Calu3 (cell line): ENCODE results near the gene ATP2C2. TPM values are rescaled to one million over a fixed set of nuclear protein-coding genes. Genes with fewer than 3 reads are reported as not detected.

Experiments used
- BruUV-seq: library from RNA; stranded (reverse); fragments of 400-500 nt; replicated peaks from 2 replicates; lab custom pipeline; 2021; lab: Mats Ljungman, UMichigan
- CTCF ChIA-PET: fragments of 300-600 bp; sonication (Branson Sonifier 250); formaldehyde crosslinking; loops from one replicate; lab custom pipeline; 2022; ENCODE audit warnings: antibody characterized with exemption; lab: Charles Lee
- DNase-seq: peaks from one replicate; pipeline ENCODE4 v3.0.0; 2022
- H3K27ac Mint-ChIP-seq: one replicate; pipeline ENCODE4 v1.8.0; 2022; ENCODE audit warnings: mixed read lengths; ENCODE audit not compliant: unreplicated experiment
- H3K27me3 Mint-ChIP-seq: one replicate; pipeline ENCODE4 v1.8.0; 2022; ENCODE audit warnings: mixed read lengths; ENCODE audit not compliant: unreplicated experiment
- H3K36me3 Mint-ChIP-seq: one replicate; pipeline ENCODE4 v1.8.0; 2022; ENCODE audit warnings: mild to moderate bottlenecking, moderate library complexity, mixed read lengths; ENCODE audit not compliant: insufficient read depth, unreplicated experiment
- H3K4me1 Mint-ChIP-seq: one replicate; pipeline ENCODE4 v1.8.0; 2022; ENCODE audit warnings: mild to moderate bottlenecking, low read depth, mixed read lengths; ENCODE audit not compliant: unreplicated experiment
- H3K4me3 Mint-ChIP-seq: one replicate; pipeline ENCODE4 v1.8.0; 2022; ENCODE audit warnings: mild to moderate bottlenecking, low read depth, moderate library complexity, mixed read lengths; ENCODE audit not compliant: unreplicated experiment
- H3K9me3 Mint-ChIP-seq: one replicate; pipeline ENCODE4 v1.8.0; 2022; ENCODE audit warnings: low read depth, mixed read lengths; ENCODE audit not compliant: unreplicated experiment
- CTCF ChIP-seq: fragments of 200-600 bp; IDR thresholded peaks from one replicate; pipeline ENCODE4 v1.8.0; 2022; ENCODE audit warnings: antibody characterized with exemption; ENCODE audit not compliant: unreplicated experiment
- intact Hi-C: fragments of 100-400 bp; cut with micrococcal nuclease; formaldehyde crosslinking; loops from one replicate; pipeline ENCODE4 v1.10.0; 2022; ENCODE audit not compliant: unreplicated experiment
- total RNA-seq: library from RNA; stranded (reverse); gene quantifications from 2 replicates; pipeline ENCODE4 v1.2.3, GENCODE V29; 2022

ATP2C2 gene
- total RNA-seq, 1 experiment from 2014 or later, result 30.5 TPM

- intact Hi-C loops, result no loop called here
- no TSS peak for BruUV-seq
Observed at GRCh38 chr16:84426804-84427203, 58.5 kb downstream of the ATP2C2 start.

GRCh38 chr16:84427553-84427952, 59.2 kb downstream of the ATP2C2 start:
- intact Hi-C loops, result no loop called here
- H3K4me1 Mint-ChIP-seq, result no peaks in the 10 kb centered on the region
- no peaks in the 10 kb centered on the region for H3K9me3 Mint-ChIP-seq
- H3K27ac Mint-ChIP-seq, result no peak overlapping the region
- H3K4me3 Mint-ChIP-seq, result no peak overlapping the region
- H3K27me3 Mint-ChIP-seq, result no peaks in the 10 kb centered on the region
- CTCF ChIA-PET, result no interaction called here
- no TSS peak for BruUV-seq
- TF ChIP-seq CTCF, result no peak
- no peaks in the 10 kb centered on the region for H3K36me3 Mint-ChIP-seq
- DNase-seq, result no peak

More at GRCh38 chr16:84426804-84427203, 58.5 kb downstream of the ATP2C2 start:
- DNase-seq, result no peak
- CTCF ChIA-PET, result no interaction called here
- Mint-ChIP-seq H3K4me3 (no peak overlapping the region), H3K9me3 (no peaks in the 10 kb centered on the region), H3K36me3 (no peaks in the 10 kb centered on the region), H3K27ac (no peak overlapping the region), H3K4me1 (no peaks in the 10 kb centered on the region), H3K27me3 (no peaks in the 10 kb centered on the region)
- TF ChIP-seq CTCF, result no peak

GRCh38 chr16:84430860-84431259, 62.5 kb downstream of the ATP2C2 start:
- no peaks in the 10 kb centered on the region for H3K4me1 Mint-ChIP-seq
- H3K36me3 Mint-ChIP-seq, result no peaks in the 10 kb centered on the region
- no TSS peak for BruUV-seq
- no peak for TF ChIP-seq CTCF
- no peaks in the 10 kb centered on the region for H3K9me3 Mint-ChIP-seq
- H3K27me3 Mint-ChIP-seq, result no peaks in the 10 kb centered on the region
- CTCF ChIA-PET, result interaction anchor here (0.7 kb wide), 2 partner anchors 9 to 12 kb away, joined by 3 read pairs; no protein-coding TSS in a partner anchor
- H3K4me3 Mint-ChIP-seq, result no peak overlapping the region
- intact Hi-C loops, result no loop called here
- DNase-seq, result no peak
- no peak overlapping the region for H3K27ac Mint-ChIP-seq

GRCh38 chr16:84434800-84435199, 66.5 kb downstream of the ATP2C2 start:
- no TSS peak for BruUV-seq
- H3K27ac Mint-ChIP-seq, result no peak overlapping the region
- intact Hi-C loops, result no loop called here
- no peak for TF ChIP-seq CTCF
- no peaks in the 10 kb centered on the region for H3K27me3 Mint-ChIP-seq
- no peaks in the 10 kb centered on the region for H3K4me1 Mint-ChIP-seq
- H3K4me3 Mint-ChIP-seq, result no peak overlapping the region
- CTCF ChIA-PET, result no interaction called here
- no peak for DNase-seq
- no peaks in the 10 kb centered on the region for H3K9me3 Mint-ChIP-seq
- no peaks in the 10 kb centered on the region for H3K36me3 Mint-ChIP-seq
